GM18517 (cell line): ENCODE data around the gene MANF.
A peak's percentile ranks its signal among the peaks of the same experiment; 100 is the strongest.
"Not testable (repeated sequence)": the region's sequence is repeated elsewhere in the genome, so short reads cannot be mapped to it uniquely, and the experiment has no call there.

Experiments
- ATAC-seq: cut with Tn5 transposase; IDR thresholded peaks from one replicate; pipeline ENCODE4 v1.9.1; 2021; ENCODE audit warnings: mild to moderate bottlenecking, moderate library complexity; ENCODE audit not compliant: unreplicated experiment

MANF gene

GRCh38 chr3:51371943-51372557 lies 13.0 kb upstream of the MANF start:
- ATAC-seq = no peak

DNA sequence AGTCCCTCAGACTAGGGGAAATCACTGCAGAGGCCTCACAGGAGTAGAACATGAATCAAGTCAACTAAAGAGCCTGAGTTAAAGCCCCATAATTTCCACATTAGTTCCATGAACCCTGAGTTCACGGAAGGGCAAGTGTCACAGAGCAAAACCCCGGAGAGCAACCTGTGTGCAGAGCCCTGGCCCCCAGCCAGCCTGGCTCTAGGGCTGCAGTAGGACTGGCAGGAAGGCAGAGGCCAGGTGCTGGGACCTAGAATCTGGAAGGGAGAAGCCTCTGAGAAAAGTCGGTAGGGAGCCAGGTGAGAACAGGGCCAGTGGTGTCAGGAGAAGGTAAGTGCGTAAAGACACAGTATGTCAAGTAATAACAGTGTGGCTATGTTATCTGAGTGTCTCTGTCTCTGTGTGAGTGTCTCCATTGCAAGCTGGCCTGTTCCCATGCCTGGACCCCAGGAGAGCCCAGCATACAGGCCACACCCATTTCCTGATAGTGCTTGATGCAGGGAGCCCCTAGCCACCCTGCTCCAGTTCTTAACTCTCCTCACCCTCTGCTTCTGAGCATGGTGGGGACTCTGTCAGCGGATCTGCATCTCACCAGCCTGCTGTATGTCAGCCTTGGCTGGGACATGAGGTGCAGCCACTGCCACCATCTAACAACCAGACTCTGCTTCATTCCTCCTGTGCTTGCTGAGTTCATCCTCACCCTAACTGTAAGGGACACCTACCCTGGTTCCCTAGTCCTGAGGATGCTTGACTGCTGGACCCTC lies 11.3 kb upstream of the MANF start:
- ATAC-seq = no peak

GRCh38 chr3:51374456-51374855 lies 10.6 kb upstream of the MANF start:
- ATAC-seq = no peak

DNA sequence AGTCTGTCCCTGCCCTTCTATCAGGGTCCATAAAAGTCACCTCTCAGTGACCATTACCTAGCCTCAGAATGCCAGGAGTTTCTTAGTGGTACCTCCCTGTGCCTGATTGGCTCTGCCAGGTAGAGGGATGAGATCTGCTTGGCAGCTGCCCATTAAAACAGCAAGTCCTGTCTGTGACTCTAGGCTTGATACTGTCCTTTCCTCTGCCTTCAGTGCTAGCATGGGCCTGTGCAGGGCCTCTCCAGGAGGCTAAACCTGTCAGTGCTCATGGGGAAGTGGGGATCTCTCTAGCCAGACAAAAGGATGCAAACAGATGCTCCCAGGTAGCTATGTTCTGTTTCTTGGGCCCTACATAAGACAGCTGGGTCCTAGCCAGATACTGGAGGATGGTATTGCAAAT lies 10.0 kb upstream of the MANF start:
- ATAC-seq = no peak

GRCh38 chr3:51375571-51375970 lies 9.5 kb upstream of the MANF start:
- ATAC-seq = no peak

GRCh38 chr3:51378065-51378464 lies 7.0 kb upstream of the MANF start:
- no peak for ATAC-seq

GRCh38 chr3:51378726-51379125 lies 6.4 kb upstream of the MANF start:
- no peak for ATAC-seq

- ATAC-seq = no peak
Observed at GRCh38 chr3:51379301-51379700, 5.8 kb upstream of the MANF start.

DNA sequence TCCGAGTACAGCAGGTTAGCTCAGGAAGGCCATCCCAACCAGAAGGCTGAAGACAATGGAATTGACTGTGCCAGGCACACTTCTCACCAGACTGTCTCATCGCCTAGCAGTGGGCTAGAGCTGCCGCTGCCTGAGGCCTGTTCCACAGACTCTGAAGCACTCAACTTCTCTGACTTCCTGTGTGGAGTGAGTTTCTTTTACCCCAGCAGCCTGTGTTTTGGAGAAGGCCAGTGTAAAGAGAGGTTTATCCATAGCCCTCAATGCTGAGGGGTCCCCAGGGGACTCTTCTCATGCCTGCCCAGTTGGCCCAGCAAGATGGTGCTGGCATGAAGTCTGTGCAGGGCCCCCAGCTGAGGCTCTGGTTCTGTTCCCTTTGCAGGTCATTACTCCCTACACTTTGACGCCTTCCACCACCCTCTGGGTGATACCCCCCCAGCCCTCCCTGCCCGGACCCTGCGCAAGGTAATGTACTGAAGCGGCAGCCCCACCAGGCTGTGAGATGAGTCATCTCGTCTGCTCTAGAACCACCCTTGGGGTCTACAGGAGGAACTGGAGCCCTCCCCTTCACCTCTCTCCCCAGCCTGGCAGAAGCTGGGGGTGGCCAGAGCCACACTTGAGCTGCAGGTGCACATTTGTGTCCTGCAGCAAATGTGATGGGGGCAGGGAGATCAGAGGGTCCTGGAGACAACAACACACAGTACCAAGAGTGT lies 5.2 kb upstream of the MANF start:
- no peak for ATAC-seq

GRCh38 chr3:51380601-51381332 lies 4.3 kb upstream of the MANF start:
- no peak for ATAC-seq

DNA sequence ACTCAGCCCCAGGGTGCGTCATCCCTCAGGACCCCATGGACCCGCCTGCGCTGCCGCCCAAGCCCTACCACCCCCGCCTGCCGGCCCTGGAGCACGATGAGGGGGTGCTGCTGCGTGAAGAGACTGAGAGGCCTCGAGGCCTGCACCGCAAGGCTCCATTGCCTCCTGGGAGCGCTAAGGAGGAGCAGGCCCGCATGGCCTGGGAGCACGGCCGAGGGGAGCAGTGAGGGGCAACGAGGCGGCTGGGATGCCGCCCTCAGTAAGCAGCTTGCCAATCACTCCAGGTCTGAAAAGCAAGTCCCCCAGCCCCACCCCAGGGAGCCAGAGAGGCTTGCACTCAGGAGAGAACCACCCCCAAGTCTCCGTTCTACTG lies 3.8 kb upstream of the MANF start:
- ATAC-seq = no peak

GRCh38 chr3:51382076-51382745 lies 2.9 kb upstream of the MANF start:
- no peak for ATAC-seq

- ATAC-seq = no peak
Observed at GRCh38 chr3:51382947-51383578, 2.0 kb upstream of the MANF start.

DNA sequence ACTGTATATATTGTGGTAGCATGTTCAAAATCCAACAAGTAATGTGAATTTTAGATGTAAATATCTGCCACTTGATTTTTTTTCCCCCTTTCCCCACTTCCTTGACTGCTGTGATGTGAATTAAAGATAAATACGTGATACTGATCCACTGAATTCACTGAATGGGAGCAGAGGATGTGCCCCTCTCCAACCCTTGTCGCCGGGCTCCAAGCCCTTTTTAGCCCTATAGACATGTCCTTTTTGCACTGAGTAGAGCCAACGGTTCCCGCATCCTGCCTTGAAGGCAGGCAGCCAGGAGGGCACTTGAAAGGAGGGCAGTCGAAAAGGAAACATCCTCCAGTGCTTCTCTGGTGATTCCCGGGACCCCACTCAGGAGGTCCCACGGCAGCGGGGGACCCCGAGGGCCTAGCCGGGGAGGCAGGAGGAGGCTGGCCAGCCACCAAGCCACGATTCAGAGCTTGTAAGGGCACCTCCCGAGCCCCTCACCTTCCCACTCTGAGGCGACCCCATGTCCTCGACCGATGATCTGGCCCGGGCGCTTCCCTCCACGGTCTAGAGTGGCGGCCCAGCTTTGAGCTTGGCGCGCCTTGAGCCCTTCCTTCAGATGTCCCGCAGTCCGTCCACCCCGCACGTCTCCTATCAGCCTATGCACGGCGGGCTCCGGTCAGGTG lies 901 bp upstream of the MANF start:
- ATAC-seq = peak; percentile 12

- no peak for ATAC-seq
Observed at GRCh38 chr3:51385621-51386091, 565 bp downstream of the MANF start.

- ATAC-seq = no peak
Observed at GRCh38 chr3:51386159-51386851, 1.2 kb downstream of the MANF start.

GRCh38 chr3:51386852-51387229 lies 1.8 kb downstream of the MANF start:
- no peak for ATAC-seq

GRCh38 chr3:51387281-51387680 lies 2.2 kb downstream of the MANF start:
- not testable (repeated sequence) for ATAC-seq
